GM18511 (cell line): ENCODE data around the gene CST9.
"Not testable (repeated sequence)": the region's sequence is repeated elsewhere in the genome, so short reads cannot be mapped to it uniquely, and the experiment has no call there.

ENCODE experiments used
- ATAC-seq: cut with Tn5 transposase; IDR thresholded peaks from one replicate; pipeline ENCODE4 v1.9.1; 2021; ENCODE audit warnings: mild to moderate bottlenecking, moderate library complexity; ENCODE audit not compliant: unreplicated experiment

CST9 gene

DNA sequence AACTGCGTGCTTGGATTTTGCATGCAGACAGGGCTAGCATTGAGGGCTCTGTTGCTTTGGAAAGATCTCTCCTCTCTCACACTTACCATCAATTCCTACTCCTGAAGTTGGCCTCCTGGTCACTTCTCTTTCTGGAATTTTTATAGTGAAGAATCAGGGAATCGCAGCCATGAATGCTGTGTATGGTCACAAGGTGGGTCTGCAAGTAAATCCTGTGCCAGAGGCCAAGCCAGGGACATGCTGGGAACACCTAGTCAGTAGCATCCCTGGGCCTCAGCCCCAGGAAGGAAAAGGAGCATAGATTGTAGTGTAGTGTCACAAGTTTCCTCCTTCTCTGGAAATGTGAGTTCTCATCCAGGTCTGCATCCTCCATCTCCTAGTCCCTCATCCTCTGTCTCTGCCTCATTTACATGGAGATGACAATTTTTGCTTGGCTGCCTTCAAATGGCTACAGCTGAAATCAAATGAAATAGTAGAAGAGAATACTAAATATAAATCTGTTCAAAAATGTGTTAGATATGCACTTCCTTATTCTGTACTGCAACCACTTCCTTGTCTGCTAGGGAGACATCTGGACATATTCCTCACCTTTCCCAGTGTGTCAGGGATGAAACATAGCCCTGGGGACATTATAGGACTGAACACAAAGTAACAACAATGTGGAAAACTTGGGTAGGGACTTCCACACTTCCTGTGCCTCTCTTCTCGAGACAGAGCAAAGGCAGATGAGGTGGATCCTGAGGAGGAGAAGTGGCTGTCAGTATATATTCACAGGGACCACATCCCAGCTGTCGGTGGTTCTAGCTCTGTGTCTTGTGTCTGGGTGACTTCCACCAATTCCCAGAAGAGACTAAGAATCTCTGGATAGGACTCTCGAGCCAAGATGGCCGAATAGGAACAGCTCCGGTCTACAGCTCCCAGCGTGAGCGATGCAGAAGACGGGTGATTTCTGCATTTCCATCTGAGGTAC, 17.0 kb downstream of the CST9 start:
- no peak for ATAC-seq

DNA sequence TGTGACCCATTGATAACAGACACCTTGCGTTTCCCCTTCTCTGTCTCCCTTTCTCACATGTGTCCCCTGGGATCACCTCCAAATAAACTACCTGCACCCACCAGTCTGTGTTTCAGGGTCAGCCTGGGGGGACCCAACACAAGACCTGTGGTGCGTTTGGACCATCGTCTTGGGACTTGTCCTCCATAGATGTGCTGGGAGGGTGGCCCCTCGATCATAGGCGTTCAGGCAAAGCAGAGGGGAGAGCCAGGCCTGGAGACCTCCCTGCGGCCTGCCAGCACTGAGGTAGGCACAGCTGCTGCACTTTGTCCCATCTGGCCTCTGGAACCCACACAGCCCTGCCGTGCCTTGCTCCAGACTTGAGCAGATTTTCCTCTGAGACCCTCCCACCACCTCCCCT, 18.1 kb downstream of the CST9 start:
- no peak for ATAC-seq

DNA sequence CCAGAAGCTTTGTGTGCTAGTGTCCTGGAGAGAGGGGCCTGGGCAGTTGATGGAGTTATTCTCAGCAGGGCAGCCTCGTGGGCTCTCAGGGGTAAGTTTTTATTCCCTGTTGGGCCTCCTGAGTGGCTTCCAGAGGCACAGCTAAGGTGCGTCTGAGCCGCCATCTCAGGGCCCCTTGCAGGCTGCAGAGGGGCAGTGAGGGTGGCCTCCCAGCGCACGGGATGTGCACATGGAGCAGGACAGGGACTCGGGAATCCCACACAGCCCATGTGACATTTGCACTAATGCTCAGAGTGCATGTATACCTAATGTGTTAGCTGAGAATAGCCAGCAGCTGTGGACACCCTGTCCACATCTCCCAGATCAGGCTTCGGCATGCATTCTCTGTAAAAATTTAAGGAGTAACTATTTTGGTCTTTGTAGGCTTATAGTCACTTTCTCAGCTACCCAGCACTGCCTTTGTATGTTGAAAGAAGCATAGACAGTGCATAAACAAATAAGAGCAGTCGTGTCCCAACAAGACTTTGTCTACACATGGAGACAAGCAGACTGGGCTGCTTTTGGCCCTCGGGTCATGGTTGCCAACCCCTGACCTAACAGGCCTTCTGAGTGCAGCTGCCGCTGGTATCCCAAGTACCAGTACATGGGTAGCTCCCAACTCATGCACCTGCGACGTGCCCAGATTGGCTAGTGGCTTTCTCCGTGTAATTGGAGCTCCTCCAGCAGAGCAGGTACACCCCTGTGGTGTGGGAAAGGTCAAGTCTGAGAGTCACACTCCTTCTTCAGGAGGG, 18.8 kb downstream of the CST9 start:
- ATAC-seq = no peak

DNA sequence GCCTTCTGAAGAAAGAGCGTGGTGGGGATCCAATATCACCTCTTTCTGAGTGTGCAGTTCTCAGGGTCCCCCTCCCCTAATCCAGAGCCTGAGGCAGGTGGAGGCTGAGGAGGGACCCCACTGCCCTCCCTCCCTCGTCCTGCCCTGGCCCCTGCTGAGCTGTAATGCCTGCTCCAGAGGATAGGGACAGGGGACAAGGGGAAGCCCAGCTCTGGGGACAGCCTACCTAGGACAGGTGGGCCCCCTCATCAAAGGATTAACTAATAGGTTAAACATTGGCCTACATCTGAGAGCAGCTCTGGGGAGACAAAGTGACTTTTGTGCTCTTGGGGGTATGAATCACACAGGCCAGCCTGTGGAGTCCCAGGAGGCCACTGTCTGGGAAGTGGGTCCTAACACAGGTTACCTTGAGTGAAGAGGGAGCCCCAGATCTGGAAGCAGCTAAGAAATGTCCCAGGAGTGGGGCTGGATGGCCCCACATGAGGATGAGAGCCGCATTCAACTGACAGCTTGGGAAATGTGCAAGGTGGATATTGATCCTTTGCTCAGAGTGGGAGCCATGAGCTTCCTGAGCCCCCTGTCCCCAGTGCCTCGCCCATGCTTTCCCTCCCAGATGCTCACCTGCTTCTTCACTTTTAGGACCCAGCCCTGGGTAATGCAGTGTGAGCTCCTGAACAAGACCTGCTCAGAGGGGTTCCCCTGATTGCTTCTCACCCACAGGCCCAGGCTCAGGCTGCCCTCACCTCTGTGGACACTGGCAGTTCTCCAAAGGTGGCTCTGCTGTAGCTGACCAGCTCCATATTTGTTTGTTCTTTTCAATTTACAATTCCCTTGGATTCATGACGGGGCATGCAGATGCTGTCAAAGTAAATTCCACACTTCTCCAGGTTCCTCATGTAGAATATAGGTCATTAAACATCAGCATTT, 19.6 kb downstream of the CST9 start:
- no peak for ATAC-seq

DNA sequence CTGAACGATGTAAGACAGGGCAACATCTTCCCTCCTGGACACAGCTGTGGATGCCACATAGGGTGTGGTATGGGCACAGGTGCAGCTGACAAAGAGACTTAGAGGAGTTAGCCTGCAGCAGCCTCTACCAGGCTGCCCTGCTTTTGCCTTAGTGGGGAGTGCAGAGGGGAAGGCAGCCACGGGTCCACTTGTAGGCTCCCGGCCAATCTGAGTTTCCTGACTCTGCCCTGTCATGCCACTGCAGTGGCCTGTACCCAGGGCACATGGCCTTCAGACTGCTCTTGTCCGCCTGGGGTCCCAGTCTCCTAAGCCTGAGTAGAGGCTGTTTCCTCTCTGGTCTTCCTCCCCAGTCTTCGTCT, 20.3 kb downstream of the CST9 start:
- no peak for ATAC-seq

DNA sequence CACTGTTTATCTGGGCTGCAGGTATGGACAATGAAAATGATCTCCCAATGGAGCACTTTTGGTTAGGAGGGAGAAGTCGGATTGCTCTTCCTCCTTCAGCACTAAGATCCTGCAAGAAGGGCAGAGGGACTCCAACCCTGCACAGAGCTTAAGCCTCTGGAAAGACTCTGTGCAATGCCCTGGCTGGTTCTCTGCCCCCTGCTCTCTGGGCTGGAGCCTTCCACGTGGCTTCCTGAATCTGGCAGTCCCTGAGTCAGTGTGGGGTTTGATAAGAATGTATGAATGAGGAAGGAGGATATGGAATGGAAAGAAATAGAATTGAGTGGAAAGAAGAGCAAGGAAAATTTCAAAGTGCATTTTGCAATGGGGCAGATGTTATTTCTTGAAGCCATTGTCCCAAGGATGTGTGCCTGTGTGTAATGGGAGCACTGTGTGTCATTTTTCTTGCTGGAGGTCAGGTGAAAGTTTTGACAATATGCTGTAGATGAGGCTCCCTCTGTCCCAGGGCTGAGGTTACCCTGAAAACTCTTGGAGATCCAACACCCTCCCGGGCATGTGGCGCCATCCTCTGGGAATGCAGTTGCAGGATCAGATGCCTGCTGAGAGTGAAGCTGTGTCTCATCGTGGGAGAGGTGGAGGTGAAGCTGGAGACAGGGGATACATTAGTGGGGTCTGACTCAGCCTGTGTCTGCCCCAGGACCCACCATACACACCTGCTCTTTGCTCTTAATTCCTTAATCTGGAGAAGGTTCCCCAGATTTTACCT, 21.1 kb downstream of the CST9 start:
- no peak for ATAC-seq

DNA sequence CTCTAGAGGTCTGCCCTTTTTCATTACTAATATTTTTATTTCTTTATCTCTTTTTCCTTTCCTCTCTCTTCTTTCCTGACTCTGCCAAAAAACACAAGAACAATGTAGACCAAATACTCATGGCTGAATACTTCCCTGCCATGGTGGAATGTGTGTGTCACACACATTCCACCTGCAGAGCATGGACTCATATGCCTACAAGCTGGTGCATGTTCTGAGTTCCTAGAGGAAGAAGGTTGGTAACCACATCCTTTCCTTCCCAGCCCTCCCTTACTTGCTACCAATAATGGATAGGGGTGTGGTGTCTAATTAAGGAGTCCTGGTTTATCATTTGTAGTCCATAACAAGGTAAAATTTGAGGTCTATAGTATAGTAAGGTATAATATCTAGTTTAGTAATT, 22.2 kb downstream of the CST9 start:
- ATAC-seq = no peak

DNA sequence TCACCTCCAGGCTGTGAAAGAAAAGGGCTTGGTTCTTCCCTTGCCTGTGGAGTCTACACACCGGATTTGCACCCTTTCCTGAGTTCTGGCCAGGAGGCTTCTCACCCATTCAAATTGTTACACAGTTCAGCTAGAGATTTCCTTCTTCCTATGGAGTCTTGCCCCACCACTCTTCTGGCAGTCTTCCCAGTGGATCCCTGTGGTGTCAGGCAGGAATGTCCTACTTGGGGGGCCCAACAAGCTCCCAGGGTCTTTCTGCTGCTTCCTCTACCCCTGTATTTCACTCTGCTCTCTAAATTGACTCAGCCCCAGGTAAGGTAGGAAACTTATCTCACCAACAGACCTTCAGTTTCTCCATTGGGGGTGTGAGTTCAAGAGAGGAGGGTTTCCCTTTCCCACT, 23.4 kb downstream of the CST9 start:
- no peak for ATAC-seq

DNA sequence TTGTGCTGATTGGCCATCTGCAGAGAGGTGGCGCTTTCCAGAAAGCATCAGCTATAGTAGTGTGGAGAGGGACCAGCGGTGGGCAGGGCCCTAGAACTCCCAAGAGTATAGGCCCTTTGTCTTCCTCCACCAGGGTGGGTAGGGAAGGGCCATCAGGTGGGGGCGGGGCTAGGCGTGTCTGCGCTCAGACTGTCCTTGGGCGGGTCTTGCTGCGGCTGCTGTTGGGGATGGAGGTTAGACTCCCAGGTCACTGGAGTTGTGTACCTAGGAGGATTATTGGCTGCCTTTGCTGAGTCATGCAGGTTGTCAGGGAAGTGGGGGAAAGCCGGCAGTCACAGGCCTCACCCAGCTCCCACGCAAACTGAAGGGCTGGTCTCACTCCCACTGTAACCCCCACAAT, 23.9 kb downstream of the CST9 start:
- not testable (repeated sequence) for ATAC-seq

DNA sequence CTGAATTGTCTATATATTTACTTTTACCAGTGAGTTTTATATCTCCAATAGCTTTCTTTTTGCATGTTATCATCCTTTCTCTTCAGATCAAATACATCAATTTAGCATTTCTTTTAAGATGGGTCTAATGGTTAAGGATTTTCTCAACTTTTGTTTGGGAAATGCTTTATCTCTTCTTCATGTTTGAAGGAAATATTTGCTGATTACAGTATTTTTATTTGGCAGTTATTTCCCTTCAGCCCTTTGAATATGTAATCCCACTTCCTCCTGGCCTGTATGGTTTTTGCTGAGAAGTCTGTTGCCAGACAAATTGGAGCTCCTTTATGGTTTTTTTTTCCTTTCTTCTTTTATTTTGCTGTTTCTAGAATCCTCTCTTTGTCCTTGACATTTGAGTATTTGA, 30.7 kb downstream of the CST9 start:
- ATAC-seq = no peak

DNA sequence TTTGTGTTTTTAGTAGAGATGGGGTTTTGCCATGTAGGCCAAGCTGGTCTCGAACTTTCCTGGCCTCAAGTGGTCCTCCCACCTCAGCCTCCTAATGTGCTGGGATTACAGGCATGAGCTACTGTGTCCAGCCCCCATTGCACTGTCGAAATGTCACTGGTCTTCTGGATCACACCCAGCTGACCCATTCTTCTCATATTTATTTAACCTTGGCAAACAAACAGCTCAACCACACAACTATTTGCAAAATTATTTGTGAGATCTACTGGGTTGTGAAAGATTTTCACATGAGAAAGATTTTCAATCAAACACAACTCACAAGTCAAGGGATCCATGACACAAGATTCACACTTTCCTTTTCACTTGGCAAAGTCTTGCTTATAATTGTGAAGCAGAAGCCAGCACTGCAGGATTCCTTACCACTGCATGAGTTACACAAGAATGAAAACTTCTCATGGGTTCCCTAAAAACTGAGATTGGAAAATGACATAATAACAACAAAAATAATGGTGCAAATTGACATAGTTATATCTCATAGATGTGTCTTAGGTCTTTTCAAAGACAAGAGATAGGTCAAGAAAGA, 35.4 kb downstream of the CST9 start:
- no peak for ATAC-seq

DNA sequence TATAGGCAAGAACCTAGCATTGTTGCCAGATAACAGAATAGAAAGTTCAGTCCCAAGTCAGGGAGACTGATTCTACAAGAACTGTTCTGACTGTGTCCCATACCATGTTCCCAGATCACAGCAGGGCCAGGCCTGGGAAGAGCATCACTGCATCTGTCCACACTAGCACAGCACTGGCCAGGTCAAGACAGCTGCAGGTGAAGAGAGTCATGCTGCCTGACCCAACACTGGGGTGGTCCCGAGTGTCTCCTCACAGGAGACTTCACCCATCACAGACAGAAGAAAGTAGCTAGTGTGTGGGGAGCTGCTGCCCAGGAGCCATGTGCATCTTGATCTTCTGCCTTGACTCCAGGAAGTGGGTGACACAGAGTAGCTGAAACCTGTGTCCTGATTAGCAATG, 36.1 kb downstream of the CST9 start:
- no peak for ATAC-seq

DNA sequence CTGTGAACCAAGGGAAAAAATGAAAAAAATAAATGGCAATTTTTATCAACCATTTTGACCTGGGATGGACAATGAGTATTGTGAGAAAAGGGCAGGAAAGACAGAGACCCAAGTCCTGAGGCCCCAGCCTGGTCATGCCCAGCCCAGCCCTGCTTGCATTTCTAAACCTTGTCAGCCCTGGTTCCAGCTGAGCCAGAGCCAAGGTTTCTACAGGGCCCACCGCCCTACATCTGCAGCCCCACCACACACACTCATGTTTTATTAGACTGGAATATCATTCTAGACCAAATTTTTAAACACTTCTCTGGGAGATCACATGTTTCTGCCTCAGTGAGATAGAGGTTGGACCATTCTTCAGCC, 36.8 kb downstream of the CST9 start:
- ATAC-seq = no peak

DNA sequence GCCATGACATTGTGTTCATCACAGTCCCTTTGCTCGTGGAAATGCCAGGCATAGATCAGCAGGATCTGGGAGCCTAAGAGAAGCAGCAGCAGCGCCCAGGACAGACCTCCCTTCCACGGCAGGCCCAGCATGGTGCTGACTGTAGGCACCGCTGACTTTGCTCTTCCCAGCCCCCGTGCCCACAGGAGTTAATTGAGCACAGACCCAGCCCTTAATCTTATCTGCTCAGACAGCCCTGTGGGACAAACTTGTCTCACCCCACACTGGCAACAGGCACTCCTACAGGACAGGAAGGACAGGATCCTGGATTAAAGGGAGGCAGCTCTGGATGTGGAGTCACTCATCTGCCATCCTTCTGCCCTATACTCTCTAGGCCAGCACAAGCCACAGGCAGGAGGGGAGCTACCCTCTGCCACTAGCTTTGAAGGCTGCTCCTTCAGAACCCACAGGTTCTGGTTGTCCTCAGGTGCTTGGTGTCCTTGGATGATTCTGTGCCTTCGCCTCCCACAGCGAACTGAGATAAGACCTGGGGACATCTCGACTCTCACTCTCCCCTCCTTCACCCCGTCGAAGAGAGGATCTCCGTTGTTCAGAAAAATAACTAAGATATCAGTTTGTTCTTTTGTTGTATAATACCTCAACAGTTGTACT, 37.3 kb downstream of the CST9 start, which contains the start of gene CST9L:
TSS of gene CST9L (minus strand) at position 165 of the 651 bp plus-strand sequence. CDS start at position 131, 34 bp downstream.
- no peak for ATAC-seq

DNA sequence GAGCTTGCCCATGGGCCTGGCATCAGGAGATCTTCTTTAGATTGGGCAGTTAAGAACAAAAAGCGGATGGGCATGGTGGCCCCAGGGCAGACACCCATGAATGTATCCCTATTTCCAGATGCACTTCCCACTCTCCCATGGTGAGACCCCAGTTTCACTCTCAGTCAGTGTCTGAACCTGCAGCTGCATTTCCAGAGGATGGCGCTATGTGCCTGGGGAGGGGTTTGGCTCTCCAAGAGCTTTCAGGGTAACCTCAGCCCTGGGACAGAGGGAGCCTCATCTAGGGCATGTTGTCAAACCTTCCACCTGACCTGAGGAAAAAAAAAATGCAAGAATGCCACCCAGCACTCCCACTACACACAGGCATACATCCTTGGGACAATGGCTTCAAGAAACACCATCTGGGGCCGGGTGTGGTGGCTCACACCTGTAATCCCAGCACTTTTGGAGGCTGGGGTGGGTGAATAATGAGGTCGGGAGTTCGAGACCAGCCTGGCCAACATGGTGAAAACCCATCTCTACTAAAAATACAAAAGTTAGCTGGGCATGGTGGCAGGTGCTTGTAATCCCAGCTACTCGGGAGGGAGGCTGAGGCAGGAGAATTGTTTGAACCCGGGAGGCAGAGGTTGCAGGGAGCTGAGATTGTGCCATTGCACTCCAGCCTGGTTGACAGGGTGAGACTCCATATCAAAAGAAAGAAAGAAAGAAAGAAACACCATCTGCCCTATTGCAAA, 39.4 kb downstream of the CST9 start:
- no peak for ATAC-seq

DNA sequence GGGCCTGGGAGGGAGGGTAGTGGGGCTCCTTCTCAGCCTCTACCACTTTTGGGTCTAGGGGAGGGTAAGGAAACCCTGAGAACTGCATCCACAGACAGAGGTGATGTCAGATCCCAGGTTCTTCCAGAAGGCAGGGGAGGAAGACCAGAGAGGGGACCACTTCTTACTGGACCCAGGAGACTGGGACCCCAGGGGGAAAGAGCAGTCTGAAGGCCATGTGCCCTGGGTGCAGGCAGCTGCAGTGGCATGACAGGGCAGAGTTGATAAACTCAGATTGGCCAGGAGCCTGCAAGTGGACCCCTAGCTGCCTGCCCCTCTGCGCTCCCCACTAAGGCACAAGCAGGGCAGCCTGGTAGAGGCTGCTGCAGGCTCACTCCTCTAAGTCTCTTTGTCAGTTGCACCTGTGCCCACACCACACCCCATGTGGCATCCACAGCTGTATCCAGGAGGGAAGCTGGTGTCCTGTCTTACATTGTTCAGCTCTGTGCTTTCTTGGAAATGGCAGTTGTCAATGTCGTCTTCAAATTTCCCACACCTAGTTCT, 40.1 kb downstream of the CST9 start:
- no peak for ATAC-seq

DNA sequence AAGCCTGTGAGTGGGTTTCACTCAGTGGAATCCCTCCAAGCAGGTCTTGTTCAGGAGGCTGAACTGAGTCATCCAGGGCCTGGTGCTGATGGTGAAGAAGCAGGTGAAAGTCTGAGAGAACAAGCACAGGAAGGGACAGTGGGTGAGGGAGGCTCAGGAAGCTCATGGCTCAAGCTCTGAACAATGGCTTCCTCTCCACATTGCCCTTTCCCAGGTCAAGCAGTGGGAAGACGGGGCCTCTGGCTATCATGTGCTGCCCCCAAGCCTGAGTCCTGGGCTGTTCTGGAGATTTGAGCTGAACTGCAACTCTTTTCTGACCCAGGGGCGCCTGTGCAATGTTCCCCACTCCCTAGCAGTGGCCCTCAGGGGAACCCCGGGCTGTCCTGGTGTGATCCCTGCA, 40.8 kb downstream of the CST9 start:
- no peak for ATAC-seq

DNA sequence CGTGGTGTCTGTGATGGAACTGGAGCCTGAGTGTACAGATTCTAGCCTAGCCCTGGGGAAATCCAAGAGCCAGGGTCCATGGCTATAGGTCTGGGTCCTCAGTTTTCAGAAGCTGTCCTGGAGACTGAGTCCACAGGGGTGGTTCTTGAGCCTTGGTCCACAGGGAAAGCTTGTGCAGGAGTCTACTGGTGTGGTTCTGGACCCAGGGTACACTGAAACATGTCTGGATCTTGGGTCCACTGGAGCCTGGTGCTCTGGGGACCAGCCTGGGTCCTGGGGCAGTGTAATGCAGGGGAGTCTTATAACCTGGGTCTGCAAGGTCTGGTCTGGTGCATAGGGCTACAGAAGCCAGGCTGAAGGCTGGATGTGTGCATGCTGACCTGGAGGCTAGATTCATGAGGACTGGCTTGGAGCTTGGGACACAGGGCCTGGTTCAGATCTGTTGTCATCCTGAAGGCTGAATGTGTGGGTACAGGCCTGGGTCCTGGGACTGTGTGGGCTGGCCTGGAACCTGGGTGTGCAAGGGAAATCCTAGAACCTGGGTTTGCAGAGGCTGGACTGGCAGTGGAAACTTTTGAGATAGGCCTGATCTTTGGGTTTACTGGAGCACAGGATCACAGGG, 42.9 kb downstream of the CST9 start:
- no peak for ATAC-seq
